ENCODE measurements around the gene CCDC106.

The CCDC106 gene

DNA sequence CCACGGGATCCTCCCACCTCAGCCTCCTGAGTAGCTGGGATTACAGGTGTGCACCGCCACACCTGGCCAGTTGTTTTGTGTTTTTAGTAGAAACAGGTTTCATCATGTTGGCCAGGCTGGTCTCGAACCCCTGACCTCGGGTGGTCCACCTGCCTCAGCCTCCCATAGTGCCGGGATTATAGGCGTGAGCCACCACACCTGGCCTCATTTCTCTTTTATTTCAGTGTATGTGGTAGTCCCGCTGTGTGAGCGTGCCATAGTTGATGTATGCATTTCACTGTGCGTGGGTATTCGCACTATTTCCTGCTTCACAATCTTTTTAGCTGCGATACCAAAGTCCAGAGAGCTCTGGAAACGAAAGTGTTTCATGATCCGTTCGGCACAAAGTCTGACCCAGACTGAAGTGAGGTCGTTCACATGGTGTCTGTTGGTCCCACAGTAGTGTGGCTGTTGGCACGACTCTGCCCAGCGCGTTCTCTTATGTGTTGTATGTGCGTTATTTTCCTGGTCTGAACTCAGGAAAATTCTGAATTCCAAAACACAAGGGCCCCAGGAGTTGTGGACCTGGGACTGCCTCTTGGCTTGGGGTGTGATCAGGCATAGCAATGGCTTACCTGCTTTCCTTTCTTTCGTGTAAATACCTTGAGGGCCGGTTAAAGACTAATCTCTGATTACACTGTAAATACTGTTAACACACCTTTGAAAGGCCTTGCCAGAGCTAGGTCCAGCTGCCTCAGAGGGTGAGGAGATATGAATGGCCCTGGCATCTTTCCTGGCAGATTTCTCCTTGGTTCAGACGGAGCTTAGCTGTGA lies 35.6 kb downstream of the CCDC106 start:
- DNase-seq (ENCODE audit: low spot score) = no peak

DNA sequence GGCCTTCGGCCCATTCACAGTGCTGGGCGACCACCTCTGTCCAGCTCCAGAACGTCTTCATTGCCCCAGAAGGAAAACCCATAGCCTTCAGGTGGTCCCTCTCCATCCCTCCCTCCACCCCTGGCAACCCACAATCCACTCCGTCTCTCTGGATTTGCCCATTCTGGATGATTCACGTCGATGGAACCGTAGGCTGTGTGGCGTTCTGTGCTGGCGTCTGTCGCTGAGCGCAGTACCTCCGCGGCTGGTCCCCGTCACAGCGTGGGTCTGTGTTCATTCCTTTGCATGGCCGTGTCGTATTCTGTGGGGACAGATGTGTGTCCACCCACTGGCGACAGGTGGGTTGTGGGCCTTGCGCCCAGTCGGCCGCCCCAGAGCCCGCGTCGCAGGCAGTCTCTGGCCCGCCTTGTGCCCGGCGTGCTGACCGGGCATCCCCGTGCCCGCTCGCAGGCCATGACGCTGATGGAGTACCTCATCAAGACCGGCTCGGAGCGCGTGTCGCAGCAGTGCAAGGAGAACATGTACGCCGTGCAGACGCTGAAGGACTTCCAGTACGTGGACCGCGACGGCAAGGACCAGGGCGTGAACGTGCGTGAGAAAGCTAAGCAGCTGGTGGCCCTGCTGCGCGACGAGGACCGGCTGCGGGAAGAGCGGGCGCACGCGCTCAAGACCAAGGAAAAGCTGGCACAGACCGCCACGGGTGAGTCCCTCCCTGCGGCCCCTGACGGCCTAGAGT lies 37.1 kb downstream of the CCDC106 start:
- no peak for DNase-seq (ENCODE audit: low spot score)

DNA sequence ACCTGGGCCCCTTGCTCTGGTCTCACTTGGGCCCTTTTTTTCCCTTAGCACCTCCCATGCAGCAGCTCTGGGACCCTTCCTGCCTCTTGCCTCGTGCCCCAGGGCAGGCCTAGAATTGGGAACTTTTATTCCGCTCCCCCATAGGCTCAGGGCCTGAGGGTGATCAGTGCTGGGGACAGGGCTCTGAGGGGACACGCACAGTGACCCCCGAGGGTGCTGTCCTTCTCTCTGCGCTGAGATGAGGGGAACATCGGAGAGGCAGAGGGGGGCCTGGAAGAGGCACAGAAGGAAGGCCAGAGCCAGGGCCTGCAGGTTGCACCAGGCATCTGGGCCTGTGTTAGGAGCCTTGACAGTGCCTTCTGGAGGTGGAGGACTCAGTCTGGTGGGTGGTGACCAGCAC lies 37.8 kb downstream of the CCDC106 start:
- DNase-seq (ENCODE audit: low spot score) = no peak

DNA sequence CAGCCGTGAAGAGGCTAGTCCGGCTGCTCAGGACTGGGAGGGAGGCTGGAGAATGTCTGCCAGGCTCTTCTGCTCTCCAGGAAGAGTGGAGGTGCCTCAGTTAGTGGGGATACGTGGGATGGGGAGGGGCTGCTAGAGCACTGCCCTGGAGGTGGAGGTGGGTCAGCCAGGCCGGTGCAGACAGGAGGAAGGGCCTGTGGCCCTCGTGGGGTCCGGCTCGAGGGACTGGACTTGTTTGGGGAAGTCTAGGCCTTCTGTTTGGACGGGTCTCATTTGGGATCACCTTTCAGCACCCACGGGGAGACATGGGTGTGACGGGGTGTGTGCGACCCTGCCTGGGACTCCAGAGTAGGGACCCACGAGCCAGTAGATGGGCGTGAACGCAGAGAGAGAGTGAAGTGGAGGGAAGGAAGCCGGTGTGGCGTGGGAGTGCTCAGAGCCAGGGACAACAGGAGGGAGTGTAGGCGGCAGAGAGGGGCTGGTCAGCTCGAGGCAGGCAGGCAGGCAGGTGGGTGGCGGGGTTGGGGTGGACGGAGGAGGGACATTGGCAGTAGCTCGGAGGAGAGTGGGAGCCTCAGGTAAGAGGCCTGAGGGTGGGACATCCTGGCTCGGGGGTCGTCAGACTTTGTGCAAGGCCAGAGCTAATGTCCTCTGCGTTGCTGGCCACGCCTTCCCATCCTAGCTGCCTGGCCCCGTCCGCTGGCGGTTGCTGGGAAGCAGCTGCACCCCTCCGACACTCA lies 38.5 kb downstream of the CCDC106 start:
- no peak for DNase-seq (ENCODE audit: low spot score)

DNA sequence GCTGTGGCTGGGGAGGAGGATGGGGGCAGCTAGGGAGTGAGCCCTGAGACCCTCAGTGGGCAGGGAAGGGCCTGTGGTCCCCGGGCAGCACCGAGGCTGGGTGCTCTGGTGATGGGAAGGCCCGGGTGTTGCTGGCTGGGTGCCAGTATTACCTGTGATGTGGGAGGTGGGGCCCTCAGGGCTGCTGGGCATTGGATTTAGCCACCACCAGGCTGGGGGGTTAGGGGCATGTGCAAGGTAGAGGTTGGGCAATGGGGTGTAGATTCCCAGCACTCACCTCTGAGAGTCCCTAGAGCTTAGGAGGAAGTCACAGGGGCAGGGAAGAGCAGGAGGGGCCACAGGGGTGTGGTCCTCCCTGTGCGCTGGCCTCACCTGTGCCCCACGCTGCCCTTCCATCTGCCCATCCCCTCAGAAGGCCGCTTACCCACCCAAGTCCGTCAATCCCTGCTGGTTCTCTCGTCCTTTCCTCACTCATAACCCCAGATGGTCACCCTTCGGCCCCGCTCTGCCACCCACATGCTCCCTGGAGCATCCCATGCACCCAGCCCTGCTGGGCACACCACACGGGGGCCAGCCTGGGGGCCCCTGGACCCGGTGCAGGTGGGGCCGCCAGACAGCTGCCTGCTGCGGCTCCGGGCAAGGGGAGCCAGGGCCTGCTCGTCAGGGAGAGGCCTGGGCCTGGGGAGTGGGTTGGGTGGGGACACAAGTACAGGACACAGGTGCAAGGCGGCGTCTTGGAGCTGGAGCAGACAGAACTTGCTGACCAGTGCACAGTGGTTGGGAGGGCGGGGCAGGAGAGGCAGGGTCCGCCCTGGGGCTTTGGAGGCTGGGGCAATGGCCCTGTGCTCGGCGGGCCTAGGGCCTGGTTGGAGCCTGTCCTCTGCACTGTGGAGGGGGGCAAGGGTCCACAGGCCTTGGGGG lies 39.5 kb downstream of the CCDC106 start:
- no peak for DNase-seq (ENCODE audit: low spot score)

DNA sequence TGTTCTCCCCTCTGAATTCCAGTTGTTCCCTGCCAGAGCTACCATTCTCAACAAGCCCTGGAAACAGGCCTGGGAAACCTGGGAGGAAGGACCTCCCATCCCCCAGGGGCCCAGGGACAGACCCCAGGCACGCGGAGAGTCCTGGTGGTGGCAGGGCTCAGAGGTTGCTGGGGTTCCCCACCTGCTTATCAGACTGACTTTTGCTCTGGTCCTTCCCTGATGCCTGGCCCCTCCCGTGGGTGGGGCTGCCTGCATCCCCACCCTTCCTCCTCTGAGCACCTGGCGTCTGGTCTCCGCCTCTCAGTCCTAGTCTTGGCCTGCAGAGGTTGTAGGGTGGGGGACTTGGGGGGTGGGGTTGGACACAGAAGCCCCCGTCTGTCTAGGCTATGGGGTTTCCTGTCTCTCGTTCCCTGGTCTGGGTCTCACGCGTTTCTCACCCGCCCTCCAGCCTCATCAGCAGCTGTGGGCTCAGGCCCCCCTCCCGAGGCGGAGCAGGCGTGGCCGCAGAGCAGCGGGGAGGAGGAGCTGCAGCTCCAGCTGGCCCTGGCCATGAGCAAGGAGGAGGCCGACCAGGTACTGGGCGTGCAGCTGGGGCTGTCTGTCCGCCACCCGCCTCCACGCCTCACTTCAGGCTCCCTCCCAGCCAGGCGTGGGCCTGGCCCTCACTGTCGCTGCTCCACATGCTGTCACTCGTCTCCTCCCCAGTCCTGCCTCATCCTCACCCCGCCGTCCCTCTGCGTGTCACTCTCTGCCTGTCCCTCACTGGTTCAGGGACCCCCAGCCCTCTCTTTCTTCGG lies 40.6 kb downstream of the CCDC106 start:
- no peak for DNase-seq (ENCODE audit: low spot score)

DNA sequence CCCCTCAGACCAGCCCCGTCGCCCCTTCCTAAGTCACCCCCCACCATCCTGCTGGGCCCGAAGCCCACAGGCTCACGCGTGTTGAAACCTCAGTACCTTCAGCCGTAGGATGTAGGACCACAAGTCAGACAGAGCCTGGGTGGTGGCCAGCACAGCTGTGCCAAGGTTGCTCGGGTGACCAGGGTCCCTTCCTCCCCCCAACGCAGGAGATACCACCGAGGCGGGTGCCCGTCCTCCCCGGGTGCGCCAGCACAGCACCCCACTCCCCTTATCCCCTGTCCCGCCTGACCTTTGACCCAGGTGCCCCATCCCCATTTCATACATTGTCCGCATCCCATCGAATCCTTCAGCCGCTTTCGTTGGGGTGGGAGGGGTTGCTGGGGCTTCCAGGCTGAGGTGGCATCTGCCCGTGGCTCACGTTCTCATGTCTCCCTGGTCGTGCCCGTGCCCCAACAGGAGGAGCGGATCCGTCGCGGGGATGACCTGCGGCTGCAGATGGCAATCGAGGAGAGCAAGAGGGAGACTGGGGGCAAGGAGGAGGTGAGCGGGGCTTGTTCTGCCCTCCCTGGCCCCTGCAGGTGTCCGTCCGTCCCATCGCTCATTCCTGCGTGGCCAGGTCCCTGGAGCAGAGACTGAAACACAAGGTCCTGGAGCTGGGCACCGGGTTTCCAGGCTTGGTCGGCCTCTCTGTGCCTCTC lies 41.5 kb downstream of the CCDC106 start:
- no peak for DNase-seq (ENCODE audit: low spot score)

DNA sequence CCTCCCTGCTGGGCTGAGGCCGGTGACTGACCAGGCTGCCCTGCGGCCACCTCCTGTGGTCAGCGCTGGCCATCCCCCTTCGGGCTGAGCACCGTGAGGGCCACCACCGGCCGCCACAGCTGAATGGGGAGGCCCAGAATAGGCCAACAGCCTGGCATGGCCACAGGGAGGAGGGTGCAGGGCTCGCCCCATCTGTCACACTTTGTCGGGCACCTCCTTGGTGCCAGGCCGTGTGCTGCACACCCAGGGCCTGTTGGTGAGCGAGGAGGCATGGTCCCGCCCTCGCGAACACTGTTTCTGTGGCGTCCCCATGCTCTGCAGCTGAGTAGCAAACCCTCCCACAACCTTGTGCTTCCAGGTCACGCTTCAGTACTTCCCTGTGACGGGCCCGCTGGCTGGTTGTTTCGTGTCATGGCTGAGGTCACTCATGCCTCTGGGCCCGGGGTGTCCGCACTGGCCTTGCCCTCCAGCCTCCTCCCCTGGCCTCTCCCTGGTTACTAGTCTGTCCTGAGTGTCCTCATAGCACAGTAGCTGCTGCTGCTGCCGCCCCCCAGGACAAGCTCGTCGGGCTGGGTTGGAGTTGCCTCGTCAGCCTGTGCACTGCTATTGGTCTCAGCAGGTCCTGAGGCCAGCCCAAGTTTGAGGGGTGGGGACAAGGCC lies 42.2 kb downstream of the CCDC106 start:
- no peak for DNase-seq (ENCODE audit: low spot score)

DNA sequence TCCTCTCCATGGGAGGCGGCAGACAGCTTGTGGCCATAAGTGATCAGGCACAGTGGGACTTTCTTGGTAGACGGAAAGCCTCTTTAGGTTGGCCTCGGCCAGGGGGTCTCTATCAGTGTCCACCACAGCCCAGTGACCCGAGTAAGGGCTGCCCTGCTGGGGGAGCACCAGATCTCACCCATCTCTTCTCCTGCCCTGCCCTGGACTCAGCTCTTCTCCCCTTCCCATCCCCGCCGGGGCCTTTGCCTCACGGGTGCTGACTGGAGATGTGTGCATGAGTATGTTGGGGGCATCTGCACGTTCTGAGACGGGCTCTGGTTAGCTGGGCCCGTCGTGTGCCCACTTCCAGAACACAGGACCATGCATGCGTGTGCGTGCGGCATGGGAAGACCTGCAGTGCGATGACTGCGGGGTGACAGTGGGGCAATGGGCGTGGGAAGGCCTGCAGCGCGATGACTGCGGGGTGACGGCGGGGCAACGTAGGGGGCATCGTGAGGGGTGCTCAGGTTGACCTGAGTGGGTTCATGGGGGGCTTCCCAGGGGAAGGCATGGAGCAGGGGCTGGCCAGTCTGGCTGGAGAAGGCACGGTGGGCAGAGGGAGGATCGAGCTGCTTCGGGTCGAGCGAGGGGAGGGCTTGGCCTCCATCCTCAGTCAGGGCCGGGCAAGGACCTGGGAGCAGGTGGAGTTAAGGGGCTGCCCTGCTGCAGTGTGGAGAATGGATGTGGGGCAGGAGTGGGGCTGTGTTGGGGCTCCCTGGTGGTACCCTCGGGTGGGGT lies 42.9 kb downstream of the CCDC106 start:
- DNase-seq (ENCODE audit: low spot score) = no peak

DNA sequence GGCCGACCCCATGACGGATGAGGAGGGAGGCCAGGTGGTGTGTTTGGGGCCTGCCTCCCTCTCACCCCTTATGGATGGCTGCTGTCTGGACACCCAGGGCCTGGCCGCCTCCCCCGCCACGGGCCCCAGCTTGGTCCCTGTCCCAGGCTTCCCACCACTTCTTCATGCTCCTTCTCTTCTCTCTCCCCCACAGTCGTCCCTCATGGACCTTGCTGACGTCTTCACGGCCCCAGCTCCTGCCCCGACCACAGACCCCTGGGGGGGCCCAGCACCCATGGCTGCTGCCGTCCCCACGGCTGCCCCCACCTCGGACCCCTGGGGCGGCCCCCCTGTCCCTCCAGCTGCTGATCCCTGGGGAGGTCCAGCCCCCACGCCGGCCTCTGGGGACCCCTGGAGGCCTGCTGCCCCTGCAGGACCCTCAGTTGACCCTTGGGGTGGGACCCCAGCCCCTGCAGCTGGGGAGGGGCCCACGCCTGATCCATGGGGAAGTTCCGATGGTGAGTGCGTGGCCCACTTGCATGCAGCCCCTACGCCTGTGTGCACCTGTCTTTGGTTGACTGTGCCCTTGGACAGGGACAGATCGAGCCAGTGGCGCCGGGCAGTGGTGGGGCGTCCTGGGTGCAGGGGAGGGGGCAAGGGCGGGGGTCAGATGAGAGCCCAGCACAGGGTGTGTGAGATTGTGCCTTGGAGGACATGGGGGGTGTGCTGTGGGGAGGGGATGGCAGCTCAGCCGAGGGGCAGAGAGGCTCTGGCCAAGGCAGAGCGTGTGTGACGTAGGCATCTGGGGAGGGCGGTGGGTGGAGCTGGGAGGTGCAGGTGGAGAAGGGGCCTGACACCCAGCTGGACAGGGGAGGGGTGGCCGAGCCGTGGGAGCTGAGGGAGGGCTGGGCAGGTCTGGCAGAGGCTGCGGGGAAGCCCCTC lies 43.8 kb downstream of the CCDC106 start:
- DNase-seq (ENCODE audit: low spot score) = no peak

DNA sequence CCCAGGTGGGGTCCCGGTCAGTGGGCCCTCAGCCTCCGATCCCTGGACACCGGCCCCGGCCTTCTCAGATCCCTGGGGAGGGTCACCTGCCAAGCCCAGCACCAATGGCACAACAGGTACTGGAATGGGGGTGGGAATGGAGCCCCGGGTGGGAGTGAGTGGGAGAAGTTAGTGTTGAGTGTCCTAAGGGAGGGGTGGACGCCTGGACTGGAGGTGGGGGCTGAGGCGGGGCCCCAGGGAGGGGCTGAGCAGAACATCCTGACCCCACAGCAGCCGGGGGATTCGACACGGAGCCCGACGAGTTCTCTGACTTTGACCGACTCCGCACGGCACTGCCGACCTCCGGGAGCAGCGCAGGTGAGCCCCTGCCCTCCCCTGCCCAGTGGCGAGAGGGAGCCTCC lies 44.7 kb downstream of the CCDC106 start:
- no peak for DNase-seq (ENCODE audit: low spot score)

DNA sequence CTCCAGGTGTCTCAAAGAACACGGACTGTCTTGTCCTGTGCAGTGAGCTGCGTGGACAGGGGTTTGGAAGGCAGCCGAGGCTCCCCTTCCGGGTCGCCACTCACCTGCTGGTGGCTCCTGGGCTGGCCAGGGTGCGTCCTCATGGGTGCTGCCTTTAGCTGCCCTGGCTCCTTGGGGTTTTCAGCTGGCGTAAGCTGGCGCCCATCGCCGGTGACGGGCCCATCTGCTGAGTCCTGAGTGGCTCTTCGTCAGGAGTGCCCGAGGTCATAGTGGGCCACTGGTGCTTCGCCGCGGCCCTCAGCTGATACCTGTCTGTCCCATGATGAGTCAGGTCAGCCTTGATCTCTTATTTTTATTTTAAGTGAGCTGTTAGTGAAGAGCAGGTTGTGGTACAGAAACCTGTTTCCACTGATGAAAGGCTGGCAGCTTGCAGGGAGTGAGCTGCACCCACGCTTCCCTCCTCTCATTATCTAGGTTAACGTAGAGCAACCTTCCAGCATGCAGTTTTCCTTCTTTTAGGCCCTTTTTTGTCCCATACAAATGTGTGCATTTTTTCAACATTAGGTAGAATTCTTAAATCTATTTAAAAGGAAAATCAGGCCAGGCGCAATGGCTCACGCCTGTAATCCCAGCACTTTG lies 45.4 kb downstream of the CCDC106 start:
- DNase-seq (ENCODE audit: low spot score) = no peak

DNA sequence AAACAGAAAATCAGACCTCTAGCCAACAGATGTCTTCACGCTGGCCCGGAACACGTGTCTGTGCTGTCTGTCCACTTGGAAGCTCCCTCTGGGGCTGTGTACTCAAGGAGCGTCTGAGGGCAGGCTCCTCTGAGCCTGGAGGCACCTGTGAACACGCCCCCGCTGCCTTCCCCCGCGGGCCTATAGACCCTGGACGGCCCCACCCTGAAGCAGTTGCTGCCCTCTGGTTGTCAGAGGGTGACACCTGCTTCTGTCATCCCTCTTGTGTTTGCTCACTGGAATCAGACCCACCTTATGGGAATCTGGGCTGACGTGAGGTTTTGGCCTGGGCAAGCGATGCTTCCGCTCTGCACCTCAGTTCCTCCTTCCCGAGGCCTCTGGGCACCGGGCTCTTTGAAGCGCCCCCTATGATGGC lies 46.2 kb downstream of the CCDC106 start:
- DNase-seq (ENCODE audit: low spot score) = no peak

DNA sequence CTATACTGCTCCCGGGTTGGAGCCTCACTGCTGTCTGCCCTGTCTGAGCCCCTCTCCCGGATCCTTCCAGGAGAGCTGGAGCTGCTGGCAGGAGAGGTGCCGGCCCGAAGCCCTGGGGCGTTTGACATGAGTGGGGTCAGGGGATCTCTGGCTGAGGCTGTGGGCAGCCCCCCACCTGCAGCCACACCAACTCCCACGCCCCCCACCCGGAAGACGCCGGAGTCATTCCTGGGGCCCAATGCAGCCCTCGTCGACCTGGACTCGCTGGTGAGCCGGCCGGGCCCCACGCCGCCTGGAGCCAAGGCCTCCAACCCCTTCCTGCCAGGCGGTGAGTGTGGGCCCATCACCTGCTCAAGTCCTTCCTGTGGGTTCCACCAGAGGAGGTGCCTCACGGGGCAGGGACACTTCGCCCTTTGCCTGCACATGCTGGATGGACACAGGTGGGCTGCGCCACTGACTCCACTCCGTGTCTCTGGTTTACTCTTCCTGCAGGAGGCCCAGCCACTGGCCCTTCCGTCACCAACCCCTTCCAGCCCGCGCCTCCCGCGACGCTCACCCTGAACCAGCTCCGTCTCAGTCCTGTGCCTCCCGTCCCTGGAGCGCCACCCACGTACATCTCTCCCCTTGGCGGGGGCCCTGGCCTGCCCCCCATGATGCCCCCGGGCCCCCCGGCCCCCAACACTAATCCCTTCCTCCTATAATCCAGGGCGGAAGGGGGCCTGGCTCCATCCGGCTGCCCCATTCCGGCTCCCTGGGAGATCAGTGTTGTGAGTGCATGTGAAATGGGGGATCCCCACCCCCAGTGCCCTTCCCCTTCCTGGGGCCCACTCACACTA lies 46.9 kb downstream of the CCDC106 start:
- no peak for DNase-seq (ENCODE audit: low spot score)

DNA sequence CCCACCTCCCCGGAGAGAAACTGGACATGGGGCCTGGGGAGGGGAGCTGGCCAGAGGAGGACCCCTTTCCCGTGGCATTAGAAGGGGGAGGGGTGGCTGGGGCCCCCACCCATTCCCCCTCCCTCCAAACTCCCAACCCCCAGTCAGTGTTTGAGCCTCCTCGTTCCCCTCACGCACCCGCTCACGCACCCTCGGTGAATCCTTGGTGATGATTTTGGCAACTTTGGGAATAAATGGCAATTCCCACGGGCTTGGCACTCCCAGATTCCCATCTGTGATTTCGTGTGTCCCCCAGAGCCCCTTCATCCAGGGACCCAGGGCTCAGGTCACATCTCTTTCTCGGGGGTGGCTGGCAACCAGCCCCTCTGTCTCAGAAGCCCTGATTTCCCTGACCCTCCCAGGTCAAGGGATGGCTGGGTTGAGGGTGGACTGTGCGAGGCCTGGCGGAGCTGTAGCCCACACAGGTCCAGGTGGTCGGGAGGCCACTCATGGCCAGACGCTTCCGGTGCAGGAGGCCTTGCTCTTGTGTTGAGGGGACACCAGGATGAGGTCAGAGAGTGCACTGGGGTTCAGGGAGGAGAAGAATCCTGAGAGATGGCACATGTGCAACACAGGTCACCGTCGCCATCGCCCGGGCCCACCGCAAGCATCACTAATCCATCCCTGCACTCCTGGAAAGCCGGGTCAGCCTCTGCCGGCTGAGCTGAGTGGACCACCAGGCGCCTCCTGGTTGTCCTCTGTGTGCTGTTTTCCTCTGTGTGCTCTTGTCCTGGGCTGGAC lies 47.7 kb downstream of the CCDC106 start:
- no peak for DNase-seq (ENCODE audit: low spot score)
